HG02588 (cell line): ENCODE measurements around the gene GATB.

Experiments used
- ATAC-seq: cut with Tn5 transposase; IDR thresholded peaks from one replicate; pipeline ENCODE4 v1.9.1; 2021; ENCODE audit warnings: mild to moderate bottlenecking, moderate library complexity; ENCODE audit not compliant: unreplicated experiment

GATB gene, protein sequence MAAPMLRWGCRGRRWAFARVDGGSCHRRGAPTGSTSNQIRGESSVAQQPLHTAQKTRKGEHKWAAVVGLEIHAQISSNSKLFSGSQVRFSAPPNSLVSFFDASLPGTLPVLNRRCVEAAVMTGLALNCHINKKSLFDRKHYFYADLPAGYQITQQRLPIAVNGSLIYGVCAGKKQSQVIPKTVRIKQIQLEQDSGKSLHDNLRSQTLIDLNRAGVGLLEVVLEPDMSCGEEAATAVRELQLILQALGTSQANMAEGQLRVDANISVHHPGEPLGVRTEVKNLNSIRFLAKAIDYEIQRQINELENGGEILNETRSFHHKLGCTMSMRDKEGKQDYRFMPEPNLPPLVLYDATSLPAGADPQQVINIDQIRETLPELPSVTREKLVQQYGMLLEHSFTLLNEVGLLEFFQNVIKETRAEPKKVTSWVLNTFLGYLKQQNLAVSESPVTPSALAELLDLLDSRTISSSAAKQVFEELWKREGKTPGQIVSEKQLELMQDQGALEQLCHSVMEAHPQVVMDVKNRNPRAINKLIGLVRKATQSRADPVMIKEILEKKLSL

DNA sequence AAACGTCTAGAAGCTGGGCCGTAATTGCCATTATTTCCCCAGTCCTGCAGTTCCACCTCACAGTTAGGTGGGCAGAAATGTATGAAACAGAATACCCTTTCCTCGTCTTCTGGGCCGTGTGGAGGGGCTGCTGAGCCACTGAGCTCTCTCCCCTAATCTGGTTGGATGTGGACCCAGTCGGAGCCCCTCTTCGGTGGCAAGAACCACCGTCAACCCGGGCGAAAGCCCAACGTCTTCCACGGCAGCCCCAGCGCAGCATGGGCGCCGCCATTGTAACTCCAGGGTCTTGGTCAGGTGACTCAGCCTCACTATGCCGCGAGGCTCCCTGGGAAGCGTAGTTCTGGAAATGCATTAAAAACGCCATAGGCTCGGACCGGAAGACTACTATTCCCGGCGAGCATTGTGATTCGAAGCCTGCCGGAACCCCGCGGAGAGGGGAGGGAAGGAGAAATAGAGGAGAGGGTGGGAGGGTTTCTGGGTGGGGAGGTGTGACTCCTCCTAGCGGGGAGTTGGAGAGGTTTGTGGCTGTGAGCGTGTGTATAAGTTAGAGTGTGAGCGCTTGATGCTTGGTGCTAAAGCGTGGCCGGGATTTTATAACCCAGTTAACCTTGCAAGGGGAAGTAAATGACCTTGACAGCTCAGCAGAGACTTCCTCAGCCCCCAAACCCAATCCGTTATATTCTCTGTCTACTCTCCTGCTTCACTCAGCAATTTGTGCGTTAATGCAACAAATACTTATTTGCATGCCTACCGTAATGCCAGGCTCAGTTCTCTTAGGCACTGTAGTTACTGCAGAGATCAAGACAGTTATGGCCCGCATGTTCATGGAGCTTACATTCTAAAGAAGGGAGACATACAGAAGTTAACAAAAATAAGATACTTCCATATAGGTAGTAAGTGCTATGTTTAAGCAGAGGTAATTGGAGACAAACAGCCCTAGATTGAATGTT is at the start of gene GATB:
Gene GATB, minus strand, starts transcription at position 296 of the 950 bp plus-strand sequence. Its CDS starts 25 bp downstream, at position 271.
- peak; percentile 100 for ATAC-seq

DNA sequence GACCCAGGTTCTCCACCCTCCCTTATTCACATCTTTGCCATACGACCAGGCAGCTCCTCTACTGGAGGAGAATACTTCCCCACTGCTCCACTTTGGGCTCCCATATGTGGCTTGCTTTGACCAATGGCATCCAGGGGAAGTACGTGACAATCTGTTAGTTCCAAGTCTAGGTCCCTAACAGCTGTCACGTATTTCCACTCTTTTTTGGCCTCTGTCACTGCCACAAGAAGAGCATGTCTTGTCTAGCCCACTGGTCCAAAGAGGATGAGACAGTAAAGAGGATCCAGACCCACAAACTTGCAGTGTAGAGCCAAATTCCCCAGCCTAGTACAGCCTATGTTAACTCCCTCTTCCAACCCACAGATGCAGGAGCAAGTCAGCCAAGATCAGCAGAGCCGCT is 49.7 kb upstream of the GATB start:
- ATAC-seq: no peak

DNA sequence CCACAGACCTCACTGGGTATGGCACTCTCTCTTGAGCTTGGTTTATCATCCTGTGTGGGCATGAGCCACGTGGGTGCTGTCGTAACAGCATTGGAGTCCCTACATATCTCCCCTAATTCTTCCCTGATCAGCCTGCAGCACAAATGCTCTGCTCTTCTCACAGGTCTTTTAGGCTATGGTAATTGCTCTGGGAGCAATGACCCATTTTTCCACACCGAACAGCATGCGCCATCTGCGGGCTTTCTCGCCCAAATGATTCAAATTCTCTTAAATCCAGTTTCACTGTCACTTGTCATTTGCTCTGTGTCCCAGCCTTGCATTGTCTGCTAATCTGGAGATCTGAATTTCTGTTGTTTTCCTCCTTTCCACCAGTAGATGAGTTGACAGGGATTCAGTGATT is 48.9 kb upstream of the GATB start:
- no peak for ATAC-seq

DNA sequence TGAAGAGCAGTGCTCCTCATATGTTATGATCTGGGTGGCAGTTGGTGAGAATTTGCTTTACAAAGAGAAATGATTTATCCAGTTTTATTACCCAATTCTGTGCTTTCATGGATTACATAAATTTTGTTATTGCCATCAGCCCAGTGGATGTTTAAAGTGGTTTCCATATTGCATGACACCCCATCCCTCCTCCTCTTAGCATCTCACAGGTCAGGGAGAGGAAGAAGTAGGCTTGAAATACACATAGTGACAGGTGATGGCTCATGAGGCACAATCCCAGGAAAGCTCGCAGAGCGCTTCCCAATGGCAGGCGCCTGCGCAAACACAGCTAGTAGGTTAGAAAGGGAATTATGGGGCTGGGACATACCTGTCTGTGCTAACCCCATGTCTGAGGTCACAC is 47.7 kb upstream of the GATB start:
- no peak for ATAC-seq

DNA sequence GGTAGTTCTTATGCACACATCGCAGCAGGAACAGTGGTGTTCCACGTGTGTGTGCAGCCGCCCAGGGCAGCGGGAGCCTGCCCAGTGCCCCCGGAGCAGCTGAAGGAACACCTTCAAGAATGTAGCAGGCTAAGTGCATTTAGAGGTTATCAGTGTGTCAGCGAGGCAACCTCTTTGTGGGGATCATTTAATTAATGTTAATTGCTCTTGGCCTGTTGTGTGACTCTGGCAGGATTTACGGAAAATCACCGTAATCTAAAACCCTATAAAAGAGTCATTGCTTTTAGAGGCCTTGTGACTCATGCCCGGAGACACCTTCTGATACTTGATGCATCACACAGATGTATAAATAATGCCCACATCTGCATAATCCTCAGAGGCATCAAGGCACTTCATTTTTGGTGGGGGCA is 47.3 kb upstream of the GATB start:
- no peak for ATAC-seq

DNA sequence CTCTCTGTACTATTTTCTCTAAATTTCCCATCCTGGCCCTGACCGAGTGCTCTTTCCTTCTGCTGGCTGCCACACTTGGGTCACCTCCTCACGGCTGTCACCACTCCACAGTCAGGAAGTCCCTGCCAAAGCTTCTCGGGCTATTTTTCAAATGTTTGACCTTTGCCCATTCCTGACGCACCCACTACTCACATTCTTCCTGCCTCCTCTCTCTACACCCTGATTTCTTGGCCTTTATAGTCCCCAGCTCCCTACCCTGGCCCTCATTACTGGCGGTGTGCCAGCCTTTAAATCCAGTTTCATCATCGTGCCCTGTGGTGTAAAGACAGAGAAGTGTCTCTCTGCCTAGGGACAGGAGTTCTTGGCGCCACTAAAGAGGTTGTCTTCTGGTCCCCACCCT is 46.4 kb upstream of the GATB start:
- no peak for ATAC-seq

DNA sequence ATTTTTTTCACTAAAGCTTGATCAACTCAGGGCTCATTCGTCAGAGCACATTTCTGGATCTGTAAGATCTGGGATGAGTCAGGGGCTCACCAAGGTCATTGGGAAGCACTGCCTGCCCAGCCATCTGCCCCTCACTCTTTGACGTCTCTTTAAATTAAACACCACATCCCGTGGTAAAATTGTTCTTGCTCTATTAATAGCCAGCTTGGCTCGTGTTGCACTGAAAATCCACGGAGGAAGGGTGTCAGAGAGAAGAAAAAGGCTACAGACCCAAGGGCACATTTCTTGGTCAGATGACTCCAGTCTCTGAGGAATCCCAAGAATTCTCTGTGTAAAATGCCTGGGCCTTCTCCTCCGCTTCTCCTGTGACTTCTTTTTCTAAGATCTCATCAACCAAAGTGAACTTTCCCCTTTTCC is 45.7 kb upstream of the GATB start:
- ATAC-seq: no peak

DNA sequence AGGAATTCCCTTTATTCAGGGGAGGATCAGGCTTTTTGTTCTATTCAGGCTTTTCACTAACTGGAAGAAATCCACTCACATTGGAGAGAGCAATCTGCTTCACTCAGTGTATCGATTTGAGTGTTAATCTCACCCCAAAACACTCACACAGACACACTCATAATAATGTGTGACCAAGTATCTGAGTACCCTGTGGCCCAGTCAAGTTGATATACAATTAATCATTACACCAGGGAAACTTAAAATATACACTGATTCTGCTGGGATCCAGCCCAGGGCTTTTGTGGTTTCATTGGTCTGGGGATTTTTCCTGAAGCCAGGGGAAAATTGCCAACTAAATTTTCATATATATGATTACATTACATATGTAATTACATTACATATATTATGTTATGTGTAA is 44.0 kb upstream of the GATB start:
- no peak for ATAC-seq

DNA sequence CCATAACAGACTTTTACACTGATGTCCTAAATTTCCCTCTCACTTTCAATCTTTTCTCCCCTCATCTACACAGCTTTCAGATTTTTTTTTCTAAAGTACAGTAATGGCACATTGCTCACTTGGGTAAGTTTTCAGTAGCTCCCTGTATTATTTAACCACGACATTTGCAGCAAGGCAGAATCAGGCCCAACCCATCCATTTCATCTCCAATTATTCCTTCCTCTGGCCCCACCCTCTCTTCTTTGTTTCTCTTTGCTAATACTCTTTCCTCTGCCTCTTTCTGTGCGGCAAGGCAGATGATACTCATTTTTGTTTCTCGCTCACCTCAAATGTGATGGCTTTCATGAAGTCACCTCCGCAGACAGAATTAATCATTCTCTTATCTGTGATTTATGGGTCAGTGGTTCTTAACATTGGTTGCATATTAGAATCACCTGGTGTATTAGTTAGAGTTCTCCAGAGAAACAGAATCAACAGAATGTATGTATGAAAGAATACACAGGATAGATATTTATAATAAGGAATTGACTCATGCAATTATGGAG is 43.4 kb upstream of the GATB start:
- no peak for ATAC-seq

DNA sequence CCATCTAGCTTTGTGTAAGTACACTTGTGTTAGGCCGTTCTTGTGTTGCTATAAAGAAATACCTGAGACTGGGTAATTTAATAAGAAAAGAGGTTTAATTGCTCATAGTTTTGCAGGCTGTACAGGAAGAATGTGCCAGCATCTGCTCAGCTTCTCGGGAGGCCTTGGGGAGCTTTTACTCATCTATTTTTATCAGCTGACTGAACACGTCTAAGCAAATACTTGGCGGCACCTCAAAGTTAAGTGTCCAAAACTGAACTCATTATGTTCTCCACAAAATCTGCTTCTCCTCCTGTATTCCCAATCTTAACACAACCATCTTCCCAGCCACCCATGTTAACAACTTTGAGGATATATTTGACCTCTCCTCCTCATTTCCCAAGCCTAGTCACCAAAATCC is 42.4 kb upstream of the GATB start:
- ATAC-seq: no peak

DNA sequence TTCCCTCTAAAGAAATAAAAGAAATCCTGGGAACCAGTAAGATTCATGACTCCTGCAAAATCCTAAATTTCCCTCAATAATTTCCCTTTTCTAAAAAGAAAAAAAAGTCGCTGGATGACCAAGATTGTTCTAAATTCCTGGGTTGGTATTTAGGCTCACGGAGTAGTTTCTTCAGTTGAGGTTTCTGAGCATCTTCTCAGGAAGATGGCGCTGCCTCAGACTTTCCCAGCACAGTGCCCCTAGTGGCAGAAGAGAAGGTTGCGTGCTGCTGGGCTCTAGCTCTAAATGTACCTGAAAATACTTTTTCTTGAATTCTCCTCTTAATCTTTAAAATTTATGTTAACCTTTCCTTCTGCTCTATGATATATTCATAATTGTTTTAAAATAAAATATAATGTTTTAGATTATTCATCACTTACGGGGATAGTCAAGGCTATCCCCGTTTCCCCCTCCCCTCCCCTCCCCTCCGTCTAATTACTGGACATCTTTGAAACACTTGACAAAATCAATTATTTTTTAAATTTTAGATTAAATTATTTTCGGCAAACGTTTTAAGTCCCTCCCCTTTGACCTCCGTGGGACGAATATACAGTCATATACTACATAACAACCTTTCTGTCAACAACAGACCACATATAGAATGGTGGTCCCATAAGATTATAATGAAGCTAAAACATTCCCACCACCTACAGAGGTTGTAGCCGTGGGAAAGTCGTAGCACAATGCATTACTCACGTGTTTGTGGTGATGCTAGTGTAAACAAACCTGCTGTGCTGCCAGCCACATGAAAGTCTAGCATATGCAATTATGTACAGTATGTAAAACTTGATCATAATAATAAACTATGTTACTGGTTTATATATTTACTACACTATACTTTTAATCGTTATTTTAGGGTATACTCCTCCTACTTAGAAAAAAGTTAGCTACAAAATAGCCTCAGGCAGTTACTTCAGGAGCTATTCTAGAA is 41.0 kb upstream of the GATB start:
- no peak for ATAC-seq

DNA sequence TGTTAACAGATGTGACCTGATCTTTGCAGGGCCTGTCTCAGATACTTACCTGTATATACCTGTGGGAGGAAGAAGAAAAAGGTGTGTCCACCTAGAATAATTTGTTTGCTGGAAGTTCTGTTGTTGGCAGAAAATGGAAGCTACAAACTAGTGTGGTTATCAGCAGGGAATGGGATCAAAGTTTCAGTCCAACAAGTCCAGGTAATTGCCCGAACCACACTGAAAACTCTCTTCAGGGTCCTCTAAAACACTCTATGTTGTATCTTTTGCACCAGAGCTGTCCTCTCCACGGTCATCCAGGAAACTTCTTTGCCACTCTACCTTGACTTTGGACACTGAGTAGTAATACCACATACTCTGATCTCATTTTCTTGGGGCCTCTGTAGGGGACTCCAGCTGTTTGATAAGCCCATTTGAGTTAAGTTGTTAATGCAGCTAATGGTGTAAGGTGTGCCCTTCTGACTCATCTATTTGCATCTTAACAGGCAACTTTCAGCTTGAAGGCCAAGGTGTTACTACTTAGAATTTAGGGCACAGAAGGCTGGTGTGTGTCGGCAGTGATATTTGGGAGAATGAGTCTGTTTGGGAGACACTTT is 38.7 kb upstream of the GATB start:
- no peak for ATAC-seq

DNA sequence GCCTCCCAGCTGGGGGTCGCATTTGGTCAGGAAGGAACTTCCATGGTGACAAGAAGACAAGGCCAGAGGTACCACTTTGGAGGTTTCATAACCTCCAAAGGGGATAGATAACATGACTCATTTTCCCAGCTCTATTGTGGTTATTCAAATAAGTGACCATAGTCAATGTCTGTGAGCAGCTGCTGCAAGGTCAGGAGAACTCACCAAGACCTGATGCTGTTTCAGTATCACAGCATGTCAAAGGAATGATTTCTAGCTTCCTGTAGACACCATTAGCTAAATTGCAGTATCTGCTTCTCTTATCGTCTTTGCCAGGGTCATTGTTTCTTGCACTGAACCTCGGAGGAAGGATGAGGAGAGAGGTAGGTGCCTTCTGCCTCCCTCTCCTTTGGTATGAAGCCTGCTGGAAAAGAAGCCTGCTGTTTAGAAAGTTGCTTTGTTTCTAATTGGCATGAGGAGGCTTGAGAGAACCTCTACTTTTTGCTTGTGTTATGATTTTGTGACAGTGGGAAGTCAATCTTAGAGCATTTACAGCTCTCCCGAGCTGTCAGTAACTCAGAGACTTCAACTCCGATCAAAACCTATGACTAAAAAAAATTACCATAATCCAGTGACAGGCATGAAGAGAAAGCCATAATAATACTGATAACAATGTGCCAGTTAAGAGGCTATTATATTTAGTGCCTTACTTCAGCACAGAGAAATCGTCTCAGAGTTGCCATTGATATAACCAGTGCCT is 38.0 kb upstream of the GATB start:
- peak; percentile 87 for ATAC-seq

DNA sequence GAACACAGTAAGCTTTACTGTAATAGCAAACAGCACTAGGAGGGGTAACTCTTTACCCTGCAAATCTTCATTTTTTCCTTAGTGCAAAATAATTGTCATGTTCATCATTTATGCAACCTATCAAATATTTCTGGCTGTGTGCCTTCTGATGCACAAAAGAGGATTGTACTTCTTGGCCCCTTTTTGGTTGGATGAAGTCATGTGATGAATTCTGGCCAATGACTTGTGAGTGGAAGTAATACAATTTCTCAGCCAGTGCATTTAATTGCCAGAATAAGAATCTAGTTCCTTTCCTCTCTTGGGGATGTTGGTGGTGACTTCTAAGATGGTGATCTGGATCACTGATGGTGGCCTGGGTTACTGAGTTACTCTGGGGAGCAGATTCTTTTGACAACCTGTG is 37.0 kb upstream of the GATB start:
- no peak for ATAC-seq

DNA sequence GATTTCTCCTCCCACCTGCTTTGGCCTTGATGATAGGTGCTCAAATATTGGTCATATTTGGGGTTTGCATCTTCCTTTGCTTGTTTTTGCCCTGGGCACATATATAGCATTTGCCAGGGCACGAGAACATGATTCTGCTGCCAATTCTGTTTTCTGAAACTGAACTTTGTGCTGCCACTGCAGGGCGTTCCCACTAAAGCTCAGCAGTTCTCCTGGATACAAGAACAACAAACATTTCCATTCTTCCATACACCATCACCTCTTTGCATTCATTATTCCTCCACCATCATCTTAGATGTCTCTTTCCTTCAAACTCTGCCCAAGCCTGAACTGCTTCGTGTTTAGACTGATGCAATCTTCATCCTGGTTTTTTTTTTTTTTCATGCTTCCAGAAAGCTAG is 36.3 kb upstream of the GATB start:
- no peak for ATAC-seq

DNA sequence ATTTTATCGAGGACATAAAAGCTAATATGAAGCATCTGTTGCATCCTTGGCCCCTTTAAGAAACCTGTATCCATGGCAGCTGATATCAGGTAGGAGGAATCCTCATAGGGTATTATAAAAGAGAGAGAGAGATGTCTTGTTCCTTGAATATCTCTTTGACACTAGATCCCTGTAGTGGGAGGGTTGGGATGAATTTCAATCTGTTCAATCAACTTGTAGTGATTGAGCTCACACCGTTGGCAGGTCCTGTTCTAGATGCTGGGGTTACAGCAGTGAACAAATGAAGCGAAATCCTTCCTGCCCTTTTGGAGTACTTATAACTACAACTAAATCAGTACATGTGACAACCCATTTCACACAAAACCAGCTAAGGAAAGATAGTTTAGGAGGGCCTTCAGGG is 35.3 kb upstream of the GATB start:
- no peak for ATAC-seq

DNA sequence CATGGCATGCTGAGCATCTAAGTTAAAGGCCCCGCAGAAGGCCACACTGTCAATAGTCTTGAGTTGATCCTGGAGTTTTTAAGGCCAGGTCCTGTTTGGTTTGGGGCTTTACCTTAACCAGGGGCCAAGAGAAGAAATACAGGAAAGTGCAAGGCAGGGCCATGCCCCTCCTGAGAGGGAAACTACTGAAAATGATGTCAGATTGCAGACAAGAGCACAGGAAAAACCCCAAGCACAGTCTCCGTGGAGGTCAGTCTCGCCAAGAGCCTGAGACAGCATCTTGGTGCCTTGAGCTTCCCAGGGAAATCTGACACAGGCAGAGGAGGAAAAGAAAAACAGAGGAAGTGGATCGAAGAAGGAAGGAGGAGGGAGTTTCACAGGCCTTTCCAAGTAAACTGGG is 32.2 kb upstream of the GATB start:
- ATAC-seq: peak; percentile 77

DNA sequence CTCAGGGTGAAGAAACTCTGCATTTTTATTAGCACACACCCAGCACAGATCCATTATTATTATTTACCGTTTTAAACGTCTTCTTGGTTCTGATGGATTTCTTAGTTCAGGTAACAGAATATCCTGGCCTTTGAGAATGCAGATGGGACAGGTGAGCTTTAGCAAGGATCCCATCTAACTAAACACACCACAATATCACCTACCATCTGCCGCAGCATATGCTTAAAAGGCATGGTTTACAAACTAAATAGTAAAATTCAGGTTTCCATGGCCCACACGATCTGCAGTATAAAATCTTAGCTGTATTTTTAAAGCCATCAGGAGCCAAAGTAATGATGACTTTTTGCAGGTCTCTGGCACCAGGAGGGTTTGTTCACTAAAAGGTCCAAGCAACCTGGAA is 31.7 kb upstream of the GATB start:
- ATAC-seq: no peak

DNA sequence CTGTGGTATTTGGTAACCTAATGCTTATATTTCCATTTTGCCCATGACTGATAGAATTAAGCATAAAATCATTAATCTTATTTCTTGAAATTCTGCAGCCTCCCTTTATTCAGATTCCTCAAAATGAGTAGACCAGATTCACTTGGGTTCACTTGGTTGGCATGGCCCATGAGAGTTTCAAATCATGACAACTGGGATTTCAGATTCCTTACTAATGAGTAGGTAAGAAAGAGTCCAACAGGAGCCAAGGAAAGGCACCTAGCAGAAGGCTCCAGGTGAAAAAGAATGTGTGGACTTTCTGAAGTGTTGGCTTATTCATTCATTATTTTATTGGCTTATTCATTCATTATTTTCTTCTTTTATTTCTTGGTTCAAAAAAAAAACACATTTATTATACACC is 27.2 kb upstream of the GATB start:
- ATAC-seq: no peak
